Fibroblast of the conjunctiva (primary cell): ENCODE measurements around the gene ARHGAP28.

Experiments
- DNase-seq: peaks from one replicate; pipeline ENCODE4 v3.0.0-alpha.2; 2010; ENCODE audit warnings: low read depth

ARHGAP28 gene

GRCh38 chr18:6873040-6873751 lies 143.7 kb downstream of the ARHGAP28 start:
- DNase-seq = no peak

DNA sequence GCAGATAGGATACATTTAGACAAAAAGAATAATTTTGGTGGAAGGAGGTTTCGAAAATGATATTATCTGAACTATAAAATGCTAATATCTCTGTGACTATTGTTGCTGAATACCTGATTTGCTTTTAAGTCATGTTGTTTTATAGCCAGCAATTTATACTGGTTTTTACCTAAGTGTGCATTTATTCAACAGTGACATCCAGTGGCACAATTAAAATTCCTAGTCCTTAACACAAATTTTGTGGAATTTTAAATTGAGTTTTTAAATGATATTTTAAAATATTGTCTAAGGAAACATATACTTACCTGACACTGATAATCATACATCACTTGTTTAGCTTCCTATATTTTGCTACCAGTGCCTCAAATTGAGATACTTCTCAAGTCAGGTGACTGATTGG lies 144.8 kb downstream of the ARHGAP28 start:
- DNase-seq = no peak

- no peak for DNase-seq
Observed at GRCh38 chr18:6875749-6876148, 146.2 kb downstream of the ARHGAP28 start.

- no peak for DNase-seq
Observed at GRCh38 chr18:6876641-6877041, 147.1 kb downstream of the ARHGAP28 start.

- no peak for DNase-seq
Observed at GRCh38 chr18:6877288-6877687, 147.8 kb downstream of the ARHGAP28 start.

DNA sequence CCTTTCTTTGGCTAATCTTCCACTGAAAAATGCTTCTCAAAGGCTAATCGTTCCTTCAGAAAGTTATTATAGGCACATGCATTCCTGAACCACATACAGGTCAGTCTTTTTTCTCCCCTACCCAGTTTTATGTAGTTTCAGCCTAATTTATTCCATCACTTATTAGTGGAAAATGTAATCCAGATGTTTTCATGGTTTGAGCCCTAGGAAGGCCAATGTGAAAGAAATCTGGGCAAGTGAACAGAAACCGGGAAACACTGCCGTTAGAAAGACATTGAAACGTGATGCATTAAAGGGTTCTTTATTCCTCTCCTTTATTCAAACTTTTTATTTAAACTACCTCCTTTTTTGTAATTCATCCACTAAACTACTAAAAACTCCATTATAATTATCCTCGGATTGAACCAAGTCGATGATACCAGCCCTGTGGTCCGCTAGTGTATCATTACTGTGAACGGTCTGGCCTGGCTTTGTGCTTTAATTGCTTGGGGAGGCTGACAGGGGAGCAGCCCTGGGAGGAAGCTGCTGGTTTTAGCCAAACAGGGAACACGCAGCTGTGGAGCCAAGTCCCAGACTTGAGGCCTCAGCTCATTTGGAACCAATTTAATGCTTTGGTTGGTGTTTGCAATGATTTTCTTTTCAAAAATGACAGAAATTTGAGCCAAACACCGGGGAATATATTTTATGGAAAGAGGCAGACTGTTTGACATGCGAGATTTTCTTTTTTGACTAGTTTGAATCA lies 149.2 kb downstream of the ARHGAP28 start:
- peak; percentile 59 for DNase-seq

DNA sequence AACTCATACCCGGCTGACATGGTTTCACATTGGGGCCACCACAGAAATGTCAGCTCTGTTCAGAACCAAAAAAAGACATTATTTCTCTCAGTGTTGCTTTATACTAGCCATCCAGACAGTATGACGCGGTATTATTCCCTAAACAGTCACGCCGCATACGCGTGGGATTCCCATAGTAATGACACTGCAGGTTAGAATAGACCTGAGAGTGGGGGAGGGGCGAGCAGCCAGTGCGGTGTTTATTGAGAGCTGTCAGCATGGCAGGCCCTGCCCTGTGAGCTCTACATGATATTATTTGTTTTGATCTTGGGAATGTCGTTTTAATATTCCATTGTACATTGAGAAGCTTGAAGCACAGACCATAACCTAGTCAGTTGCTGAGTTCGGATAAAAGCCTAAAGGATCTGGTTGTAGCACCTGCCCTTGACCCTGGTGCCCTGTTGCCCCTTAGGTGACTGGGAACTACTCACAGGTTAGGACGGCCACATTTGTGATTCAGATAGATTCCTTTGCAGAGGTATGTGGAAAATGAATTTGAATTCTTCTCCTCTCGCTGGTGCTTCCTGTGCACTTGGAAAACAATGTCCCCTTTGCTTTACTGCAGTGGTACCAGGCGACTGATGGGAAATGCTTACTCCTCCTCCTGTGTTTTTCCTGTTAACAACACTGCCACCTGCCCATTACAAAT lies 150.1 kb downstream of the ARHGAP28 start:
- DNase-seq = no peak

DNA sequence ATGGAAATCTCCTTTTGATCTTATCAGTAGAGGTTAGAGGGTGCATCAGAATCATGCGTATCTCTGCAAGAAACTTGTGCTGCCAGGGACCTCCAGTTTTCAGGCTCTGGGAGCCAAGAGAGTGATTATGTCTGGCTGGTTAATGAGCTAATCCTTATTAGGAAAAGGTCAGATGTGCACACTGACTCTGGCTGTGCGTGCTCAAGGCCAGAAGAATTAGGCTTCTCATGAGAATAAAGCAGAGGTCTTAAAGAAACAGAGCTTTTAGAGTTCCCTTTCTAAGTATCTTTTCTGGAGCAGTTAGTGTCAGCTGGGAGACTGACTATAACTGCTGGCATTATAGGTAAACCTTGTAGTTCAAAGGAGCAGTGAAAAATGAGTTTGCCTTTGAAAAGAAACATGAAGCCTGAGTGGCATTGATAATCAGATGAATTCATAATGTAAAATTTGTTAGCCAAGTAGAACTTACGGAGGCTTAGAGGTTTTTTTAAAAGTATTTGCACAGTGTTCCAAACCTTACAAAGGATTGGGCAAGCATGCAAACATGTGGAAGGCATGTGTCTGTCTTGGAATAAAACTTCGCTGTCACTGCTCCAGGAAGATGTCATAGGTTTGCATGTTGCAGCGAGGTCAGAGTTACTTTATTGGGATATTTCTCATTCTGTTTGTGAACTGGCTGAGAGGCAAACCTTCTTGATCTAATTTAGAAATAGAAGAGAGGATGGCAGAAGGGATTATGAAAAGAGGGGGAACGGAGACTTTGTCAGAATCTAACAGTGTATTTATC lies 151.7 kb downstream of the ARHGAP28 start:
- DNase-seq = peak; percentile 89

DNA sequence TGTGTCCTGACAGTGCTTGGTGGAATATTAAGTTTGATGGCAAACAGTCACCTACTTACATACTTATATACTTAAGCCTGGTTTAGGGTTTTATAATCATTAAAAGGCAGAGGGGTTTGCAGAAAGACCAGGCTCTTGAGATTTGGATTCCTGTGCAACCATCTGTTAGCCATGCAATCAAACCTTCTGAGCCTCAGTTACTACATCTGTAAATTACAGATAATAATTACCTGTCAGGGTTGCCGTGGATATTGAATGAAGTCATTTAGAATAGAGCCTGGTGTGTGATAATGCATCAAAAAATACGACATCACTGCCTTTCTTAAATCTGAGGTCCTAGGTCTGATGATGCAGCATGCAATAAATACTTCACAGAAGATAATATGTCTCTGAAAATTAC lies 152.9 kb downstream of the ARHGAP28 start:
- no peak for DNase-seq

DNA sequence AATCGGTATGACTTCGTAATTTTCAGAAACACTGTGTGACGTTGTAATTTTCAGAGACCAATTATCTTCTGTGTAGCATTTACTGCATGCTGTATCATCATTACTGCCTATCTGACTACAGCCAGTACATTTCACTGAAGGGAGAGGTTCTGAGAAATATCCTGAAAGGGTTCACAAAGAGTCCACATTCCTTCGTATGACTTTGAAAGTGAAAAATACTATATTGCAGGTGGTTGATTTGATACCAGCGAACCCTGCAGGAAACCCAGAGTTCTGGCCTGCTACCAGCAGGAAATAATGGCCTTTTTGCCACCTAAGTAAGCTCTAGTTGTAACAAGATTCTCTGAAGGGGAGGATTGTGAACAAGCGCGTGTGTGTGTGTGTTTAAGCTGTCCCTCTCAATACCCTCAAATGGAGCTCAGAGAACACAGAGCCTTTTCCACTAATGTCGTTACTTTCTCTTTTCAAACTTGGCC lies 155.5 kb downstream of the ARHGAP28 start:
- DNase-seq = no peak

DNA sequence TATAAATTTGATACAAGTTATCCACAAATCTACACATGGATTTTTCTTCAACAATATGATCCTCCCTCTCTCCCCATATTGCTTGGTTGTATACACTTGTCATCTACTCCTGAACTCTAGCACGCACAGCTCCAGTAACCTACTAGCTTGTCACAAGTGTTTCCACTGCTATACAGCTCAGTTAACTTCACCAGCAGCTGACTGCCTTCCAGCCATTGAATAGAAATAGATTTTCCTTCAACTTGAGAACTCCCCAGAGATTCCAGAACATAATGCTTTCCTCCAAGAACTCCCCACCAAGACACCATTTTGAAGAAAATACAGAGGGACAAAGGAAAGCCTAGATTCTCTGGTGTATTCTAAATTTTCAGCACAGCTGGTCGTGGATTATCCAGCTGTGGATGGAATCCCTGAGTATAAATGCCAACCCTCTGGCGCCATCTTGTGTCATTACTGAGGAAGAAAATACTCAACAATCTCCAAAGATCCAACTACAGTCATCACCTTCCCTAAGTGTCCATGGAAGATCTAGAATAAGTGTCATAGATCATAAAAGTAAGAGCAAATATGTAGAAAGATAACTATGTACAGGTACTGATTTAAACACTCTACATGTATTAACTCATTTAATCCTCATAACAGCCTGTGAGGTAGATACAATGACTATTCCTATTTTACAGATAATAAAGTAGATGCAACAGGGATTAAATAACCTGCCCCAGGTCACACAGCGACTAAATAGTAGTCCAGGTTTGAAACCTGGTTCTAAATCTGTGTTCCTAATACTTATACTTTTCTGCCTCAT lies 156.7 kb downstream of the ARHGAP28 start:
- no peak for DNase-seq

GRCh38 chr18:6886797-6887330 lies 157.3 kb downstream of the ARHGAP28 start:
- no peak for DNase-seq

- DNase-seq = no peak
Observed at GRCh38 chr18:6891788-6892187, 162.3 kb downstream of the ARHGAP28 start.

- no peak for DNase-seq
Observed at GRCh38 chr18:6901286-6901926, 171.9 kb downstream of the ARHGAP28 start.

DNA sequence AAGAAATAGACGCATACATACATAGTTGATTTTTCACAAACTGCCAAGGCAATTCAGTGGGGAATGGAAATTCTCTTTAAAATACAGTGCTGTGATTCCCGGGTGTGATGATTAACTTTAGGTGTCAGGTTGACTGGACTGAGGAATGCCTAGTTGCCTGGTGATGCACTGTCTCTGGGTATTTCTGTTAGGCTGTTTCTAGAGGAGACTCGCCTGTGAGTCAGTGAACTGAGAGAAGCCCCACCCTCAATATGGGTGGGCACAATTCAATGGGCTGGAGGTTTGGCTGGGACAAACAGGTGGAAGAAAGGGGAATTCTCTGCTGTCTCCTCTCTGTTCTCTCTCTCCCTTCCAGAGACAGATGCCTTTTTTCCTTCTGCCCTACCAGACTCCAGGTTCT lies 187.6 kb downstream of the ARHGAP28 start:
- DNase-seq = no peak

GRCh38 chr18:6920099-6920955 lies 190.8 kb downstream of the ARHGAP28 start:
- DNase-seq = peak; percentile 50

DNA sequence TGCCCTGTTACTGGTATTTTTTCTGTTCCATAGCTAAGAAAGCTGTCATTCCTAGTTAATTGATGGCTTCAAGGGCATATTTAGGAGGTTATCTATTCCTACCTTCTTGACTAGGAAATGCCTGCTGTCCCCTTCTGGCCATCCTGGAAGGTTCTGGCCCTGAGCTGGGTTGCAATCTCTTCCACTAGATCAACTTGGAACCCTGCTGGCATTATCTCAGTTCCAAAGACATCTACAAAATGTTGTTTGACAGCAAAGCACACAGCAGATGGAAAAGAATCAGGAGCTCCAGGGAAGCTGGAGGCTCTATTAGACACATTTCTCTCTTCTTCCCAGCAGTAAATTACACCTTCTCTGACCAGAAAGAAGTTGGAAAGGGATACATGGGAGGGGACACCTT lies 192.1 kb downstream of the ARHGAP28 start:
- DNase-seq = no peak

- DNase-seq = no peak
Observed at GRCh38 chr18:6923220-6923619, 193.7 kb downstream of the ARHGAP28 start.

GRCh38 chr18:6927153-6927552 lies 197.6 kb downstream of the ARHGAP28 start:
- no peak for DNase-seq

GRCh38 chr18:6928359-6928758 lies 198.8 kb downstream of the ARHGAP28 start:
- DNase-seq = no peak
